ENCODE measurements around the gene HOMER3.

DNA sequence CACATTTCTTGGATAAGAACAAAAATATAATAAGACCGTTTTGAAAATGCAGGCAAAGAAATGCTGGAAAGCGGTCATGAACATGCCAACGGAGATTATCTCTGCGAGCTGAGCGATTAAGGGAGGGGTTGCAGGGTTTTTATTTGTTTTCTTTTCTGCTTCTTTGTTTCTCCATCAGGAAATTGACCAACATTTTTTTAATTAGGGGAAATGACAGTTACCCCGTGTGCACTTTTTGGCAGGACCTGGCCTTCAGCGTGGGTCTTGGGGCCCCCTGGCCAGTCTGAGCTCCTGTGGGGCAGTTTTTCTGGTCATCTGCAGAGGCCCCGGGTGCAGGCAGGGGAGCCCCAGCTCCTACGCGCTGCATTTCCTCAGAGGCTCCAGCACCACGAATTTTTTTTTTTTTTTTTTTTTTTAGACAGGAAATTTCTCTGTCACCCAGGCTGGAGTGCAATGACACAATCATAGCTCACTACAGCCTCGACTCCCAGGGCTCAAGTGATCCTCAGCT, 31.3 kb upstream of the HOMER3 start:
- TF ChIP-seq, protein P1, sequence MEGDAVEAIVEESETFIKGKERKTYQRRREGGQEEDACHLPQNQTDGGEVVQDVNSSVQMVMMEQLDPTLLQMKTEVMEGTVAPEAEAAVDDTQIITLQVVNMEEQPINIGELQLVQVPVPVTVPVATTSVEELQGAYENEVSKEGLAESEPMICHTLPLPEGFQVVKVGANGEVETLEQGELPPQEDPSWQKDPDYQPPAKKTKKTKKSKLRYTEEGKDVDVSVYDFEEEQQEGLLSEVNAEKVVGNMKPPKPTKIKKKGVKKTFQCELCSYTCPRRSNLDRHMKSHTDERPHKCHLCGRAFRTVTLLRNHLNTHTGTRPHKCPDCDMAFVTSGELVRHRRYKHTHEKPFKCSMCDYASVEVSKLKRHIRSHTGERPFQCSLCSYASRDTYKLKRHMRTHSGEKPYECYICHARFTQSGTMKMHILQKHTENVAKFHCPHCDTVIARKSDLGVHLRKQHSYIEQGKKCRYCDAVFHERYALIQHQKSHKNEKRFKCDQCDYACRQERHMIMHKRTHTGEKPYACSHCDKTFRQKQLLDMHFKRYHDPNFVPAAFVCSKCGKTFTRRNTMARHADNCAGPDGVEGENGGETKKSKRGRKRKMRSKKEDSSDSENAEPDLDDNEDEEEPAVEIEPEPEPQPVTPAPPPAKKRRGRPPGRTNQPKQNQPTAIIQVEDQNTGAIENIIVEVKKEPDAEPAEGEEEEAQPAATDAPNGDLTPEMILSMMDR (conservative IDR thresholded peaks at IDR 0.05 in 1 of 2, IDR thresholded peaks at IDR 0.05 in 1 of 2; ENCODE audit: extremely low read depth in 1 of 2, insufficient read depth in 1 of 2, low read depth in 1 of 2, low read length in 2 of 2), result no peak
- no peak for TF ChIP-seq EZH2 (IDR thresholded peaks at IDR 0.05; ENCODE audit: borderline replicate concordance, low read length)

Measured in mammary epithelial cell (primary cell).